CD4-positive, alpha-beta T cell treated with Interleukin-12 subunit alpha and Interleukin-12 subunit beta, for 1 hour (primary cell): ENCODE measurements around the gene HEMGN.

Experiments
- DNase-seq: peaks from one replicate; pipeline ENCODE4 v3.0.0-alpha.2; 2020

Gene HEMGN

DNA sequence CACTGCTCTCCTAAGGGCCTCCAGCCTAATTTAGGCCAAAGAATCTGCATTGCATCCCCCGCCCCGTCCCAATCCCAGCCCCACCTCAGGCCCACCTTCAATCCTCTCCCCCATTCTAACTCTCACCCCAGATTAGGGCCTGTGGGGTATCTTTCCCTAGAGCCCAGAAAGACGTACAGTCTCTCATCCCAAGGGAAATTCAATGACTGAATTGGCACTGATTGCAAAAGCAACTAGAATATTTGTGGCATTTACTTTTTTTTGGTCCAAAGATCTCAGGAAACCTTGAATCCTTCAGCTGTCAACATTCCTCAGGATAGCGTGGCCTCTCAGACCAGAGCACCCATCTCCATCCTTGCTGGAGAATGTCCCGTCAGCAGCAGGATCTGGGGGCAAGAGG, 46.2 kb downstream of the HEMGN start:
- no peak for DNase-seq

DNA sequence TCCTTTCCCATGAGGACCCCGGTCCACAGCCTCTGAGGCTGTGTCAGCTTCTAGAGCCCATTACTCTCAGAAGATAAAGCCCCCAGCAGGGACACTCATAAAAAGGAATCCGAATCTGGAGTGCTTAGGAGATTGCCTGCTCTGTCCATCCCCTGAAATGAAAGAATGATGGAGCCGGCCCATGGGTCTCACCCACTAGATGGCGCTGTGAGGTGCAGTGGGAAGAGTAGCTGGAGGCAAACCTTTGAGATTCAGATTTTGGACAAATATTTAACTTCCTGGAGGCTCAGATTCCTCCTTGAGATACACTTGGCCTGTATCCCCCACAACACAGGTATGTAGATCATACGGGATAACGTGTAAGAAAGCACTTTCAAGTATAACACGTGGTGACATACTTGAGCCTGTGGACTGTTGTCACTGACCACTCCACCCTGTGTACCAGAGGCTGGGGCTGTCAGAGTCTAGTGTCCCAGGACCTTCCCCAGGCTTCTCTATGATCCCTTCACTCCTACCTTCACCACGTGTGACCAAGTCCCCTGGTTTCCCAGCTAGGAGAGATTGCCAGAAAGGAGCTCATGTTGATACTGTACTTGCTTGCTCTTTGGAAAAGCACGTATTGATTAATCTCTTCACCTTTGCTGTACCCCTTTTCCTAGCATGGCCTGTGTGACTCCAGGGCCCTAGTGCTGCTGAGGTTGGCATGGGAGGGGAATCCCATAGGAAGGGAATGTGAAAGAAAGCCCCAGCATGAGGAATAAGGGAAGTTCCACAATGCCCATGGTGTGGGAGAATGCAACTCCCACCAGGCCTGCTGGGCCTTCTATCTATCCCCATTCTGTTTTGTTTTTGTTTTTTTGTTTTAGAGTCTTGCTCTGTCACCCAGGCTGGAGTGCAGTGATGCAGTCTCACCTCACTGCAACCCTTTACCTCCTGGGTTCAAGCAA, 47.8 kb downstream of the HEMGN start:
- DNase-seq: peak; percentile 67

DNA sequence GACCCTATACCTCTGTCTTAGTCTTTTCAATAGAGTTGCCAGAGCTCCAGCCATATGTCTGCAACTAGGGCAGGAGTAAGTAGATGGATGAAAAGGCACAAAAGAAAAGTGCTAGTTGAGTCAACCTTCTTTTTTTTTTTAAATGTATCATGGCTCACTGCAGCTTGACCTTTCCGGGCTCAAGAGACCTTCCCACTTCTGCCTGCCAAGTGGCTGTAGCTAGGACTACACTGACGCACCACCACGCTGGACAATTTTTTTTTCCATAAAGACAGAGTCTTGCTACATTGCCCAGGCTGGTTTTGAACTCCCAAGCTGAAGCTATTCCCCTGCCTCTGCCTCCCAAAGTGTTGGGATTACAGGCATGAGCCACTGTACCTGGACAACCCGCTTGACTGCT, 57.6 kb downstream of the HEMGN start:
- no peak for DNase-seq
